NCI-H226 (cell line): ENCODE measurements around the gene DNAH8.
"Not testable (repeated sequence)": the region's sequence is repeated elsewhere in the genome, so short reads cannot be mapped to it uniquely, and the experiment has no call there.

ENCODE experiments used
- DNase-seq: peaks from one replicate; pipeline ENCODE4 v3.0.0-alpha.2; 2015

Gene DNAH8

GRCh38 chr6:38699702-38700101, 15.4 kb upstream of the DNAH8 start:
- DNase-seq = not testable (repeated sequence)

- DNase-seq = no peak
Observed at GRCh38 chr6:38701551-38701950, 13.6 kb upstream of the DNAH8 start.

GRCh38 chr6:38702558-38703397, 12.3 kb upstream of the DNAH8 start, which contains the start of gene GLO1:
GLO1 (minus strand) TSS chr6:38703145; CDS start chr6:38703054, 91 bp downstream.
- DNase-seq = peak; percentile 97

- no peak for DNase-seq
Observed at GRCh38 chr6:38703949-38704590, 11.0 kb upstream of the DNAH8 start.

- DNase-seq = no peak
Observed at GRCh38 chr6:38705924-38706323, 9.2 kb upstream of the DNAH8 start.

- DNase-seq = no peak
Observed at GRCh38 chr6:38708496-38708895, 6.6 kb upstream of the DNAH8 start.

- no peak for DNase-seq
Observed at GRCh38 chr6:38713812-38714211, 1.3 kb upstream of the DNAH8 start.

GRCh38 chr6:38714239-38715015, 684 bp upstream of the DNAH8 start:
- no peak for DNase-seq

- no peak for DNase-seq
Observed at GRCh38 chr6:38716825-38717224, 1.7 kb downstream of the DNAH8 start.

GRCh38 chr6:38719358-38719757, 4.2 kb downstream of the DNAH8 start:
- no peak for DNase-seq

- DNase-seq = peak; percentile 10
Observed at GRCh38 chr6:38720295-38720694, 5.2 kb downstream of the DNAH8 start.

- no peak for DNase-seq
Observed at GRCh38 chr6:38722038-38722437, 6.9 kb downstream of the DNAH8 start.

- DNase-seq = no peak
Observed at GRCh38 chr6:38722727-38723334, 7.7 kb downstream of the DNAH8 start.

GRCh38 chr6:38723783-38724182, 8.7 kb downstream of the DNAH8 start:
- DNase-seq = no peak

- DNase-seq = no peak
Observed at GRCh38 chr6:38724343-38724742, 9.2 kb downstream of the DNAH8 start.

GRCh38 chr6:38725414-38726183, 10.5 kb downstream of the DNAH8 start:
- DNase-seq = no peak

GRCh38 chr6:38728203-38728602, 13.1 kb downstream of the DNAH8 start:
- DNase-seq = no peak

GRCh38 chr6:38730140-38730862, 15.2 kb downstream of the DNAH8 start:
- no peak for DNase-seq

- no peak for DNase-seq
Observed at GRCh38 chr6:38736951-38737350, 21.8 kb downstream of the DNAH8 start.

- no peak for DNase-seq
Observed at GRCh38 chr6:38738261-38738660, 23.1 kb downstream of the DNAH8 start.

- DNase-seq = no peak
Observed at GRCh38 chr6:38739532-38739931, 24.4 kb downstream of the DNAH8 start.

GRCh38 chr6:38749473-38749872, 34.4 kb downstream of the DNAH8 start:
- no peak for DNase-seq
